ENCODE measurements around the gene ADRM1.

Gene ADRM1

DNA sequence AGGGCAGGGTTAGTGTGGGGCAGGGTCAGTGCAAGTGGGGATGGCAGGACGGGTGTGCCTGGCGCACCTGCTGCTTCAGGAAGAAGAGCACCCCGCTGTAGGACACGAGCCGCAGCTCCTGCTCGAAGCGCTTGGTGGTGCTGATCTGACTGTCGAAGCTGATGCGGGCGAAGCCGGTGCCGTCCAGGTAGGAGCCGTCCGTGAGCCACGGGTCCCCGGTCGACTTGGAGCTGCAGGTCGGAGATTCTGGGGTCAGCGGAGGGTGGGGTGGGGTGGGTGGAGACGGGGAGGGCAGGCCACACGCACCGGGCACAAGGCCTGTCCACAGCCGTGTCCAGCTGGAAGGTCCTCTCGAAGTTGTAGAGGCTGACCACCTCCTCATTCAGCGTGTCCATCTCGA is 10.2 kb downstream of the ADRM1 start:
- no peak for DNase-seq

DNA sequence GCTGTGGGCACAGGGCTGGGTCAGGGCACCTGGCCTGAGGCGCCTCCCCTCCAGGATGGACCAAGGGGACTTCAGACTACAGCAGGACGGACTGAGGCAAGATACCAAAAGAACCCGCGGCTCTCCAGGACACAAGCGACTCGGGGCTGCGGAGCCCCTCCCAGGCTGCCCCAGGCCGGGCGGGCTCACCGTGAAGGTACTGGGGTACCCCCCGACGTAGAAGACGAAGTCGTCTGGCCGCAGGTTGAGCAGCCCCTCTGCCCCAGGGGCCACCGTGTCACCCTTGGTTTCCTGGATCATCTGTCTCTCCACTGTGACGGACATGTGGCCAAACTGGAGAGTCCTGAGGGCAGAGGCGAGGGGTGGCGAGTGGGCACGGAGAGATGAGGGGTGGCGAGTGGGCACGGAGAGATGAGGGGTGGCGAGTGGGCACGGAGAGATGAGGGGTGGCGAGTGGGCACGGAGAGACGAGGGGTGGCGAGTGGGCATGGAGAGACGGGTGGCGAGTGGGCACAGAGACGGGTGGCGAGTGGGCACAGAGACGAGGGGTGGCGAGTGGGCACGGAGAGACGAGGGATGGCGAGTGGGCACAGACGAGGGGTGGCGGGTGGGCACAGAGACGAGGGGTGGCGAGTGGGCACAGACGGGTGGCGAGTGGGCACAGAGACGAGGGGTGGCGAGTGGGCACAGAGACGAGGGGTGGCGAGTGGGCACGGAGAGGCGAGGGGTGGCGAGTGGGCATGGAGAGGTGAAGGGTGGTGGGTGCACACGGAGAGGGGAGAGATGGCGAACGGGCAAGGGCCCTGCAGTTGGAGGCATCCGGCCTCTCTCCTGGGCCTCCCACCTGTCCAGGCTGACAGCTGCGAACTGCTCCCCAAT is 10.9 kb downstream of the ADRM1 start:
- DNase-seq = no peak

DNA sequence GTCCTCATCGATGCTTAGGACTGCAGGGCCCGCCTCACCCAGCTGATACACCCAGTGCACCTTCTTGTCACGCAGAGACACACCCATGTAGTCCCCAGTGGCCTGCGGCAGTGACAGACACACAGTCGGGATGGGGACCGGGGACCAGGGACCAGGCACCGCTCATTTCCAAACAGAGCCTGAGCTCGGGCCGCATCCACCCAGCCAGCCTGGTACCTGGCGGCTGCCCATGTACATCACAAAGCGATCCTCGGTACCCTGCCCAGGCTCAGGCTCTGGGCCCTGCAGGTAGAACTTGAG is 11.5 kb downstream of the ADRM1 start:
- DNase-seq = no peak

DNA sequence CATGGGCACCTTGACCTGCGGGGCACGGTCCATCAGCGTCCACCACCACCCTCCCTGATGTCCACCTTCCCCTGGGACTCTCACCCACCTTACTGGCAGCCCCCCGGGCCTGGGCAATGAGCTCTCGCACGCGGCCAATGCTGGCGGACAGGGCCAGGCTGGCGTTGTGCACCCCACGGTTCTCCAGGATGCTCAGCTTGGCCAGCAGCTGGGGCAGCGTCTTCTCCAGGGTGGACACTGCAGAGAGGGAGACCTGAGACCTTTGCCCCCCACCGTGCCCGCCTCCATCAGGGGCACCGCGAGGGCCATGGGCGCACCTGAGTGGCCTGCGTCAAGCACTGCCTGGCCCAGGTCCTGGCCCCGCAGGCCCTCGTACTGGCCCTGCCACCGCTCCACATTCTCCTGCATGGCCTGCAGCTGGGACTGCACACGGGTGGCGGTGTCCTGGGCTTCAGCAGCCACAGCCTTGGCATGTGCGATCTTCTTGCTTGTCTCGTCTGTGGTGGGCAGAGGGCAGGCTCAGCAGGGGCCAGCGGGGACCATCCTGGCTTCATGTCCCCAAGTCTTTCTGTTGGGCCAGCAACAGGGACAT is 12.0 kb downstream of the ADRM1 start:
- DNase-seq = no peak

DNA sequence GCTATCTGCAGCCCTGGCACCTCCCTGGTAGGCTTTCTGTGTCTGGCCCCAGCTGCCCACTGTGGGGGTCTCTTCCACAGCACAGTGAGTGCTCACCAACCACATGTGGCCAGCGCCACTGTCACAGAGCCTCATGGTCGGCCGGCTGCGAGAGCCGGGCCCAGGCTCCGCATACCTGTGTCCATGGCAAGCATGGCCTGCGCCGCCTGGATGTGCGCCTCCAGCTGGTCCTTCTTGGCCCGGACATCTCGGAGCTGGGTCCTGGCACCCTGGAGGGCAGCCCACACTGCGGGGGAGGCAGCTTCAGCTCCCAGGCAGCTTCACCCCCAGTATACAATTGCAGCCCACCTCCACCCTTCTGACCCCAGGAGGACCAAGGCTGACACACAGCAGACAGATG is 13.0 kb downstream of the ADRM1 start:
- DNase-seq = no peak

DNA sequence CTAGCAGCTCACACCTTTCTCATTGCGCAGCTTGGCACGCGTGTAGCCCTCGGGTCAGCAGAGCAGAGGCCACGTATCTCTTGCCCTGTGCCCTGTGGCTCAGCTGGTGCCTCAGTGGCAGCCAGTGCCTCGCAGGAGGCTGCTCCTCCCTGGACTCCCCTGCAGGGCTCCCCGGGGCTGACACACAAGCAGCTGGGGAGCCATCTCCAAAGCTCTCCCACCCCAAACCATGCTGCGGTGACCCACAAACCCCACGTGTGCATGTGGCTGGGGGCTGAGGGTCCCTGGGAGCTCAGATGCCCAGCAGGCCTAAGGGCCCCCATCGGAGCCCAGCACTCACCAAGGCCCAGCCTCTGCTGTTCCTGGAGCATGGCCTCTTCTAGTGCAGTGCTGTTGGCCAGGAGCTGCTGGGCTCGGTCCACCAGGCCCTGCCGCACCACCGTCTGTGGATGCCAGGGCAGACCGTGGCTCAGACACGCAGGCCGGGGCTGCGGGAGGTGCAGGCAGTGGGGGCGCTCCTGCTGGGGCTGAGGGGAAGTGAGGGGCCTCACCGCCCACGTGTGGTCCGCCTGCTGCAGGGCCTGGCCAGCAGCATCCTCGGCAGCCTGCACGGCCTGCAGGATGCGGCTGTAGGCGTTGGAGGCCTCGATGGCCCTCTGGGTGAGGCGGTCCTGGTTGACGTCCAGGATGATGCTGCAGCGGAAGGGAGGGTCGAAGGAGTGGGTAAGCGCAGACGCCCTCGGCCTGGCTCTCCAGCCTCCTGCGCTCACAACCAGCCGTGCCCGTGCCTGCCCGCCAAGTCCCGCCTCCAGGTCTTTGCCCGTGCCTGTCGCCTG is 13.8 kb downstream of the ADRM1 start:
- no peak for DNase-seq

DNA sequence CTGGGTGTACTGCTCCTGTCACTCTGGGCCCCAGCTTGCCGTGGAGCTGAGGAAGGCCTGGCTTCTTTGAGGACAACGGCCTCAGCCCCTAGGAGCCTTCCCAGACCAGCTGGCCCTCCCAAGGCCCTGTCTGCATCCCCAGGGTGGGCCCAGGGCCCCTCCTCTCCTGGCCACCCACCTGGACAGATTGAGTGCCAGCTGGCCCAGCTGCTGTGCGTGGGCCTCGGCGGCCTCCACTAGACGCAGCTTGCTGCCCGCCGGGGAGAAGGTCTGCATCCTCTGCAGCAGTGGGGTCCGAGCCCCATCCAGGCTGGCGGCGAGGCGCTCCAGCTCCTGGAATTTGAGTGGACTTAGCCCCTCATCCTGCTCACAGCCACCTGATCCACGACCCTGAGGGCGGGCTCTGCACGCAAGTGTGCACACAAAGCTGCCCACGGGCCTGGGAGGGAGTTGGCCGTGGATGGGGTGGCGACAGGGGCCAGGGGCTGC is 14.4 kb downstream of the ADRM1 start:
- DNase-seq = no peak

DNA sequence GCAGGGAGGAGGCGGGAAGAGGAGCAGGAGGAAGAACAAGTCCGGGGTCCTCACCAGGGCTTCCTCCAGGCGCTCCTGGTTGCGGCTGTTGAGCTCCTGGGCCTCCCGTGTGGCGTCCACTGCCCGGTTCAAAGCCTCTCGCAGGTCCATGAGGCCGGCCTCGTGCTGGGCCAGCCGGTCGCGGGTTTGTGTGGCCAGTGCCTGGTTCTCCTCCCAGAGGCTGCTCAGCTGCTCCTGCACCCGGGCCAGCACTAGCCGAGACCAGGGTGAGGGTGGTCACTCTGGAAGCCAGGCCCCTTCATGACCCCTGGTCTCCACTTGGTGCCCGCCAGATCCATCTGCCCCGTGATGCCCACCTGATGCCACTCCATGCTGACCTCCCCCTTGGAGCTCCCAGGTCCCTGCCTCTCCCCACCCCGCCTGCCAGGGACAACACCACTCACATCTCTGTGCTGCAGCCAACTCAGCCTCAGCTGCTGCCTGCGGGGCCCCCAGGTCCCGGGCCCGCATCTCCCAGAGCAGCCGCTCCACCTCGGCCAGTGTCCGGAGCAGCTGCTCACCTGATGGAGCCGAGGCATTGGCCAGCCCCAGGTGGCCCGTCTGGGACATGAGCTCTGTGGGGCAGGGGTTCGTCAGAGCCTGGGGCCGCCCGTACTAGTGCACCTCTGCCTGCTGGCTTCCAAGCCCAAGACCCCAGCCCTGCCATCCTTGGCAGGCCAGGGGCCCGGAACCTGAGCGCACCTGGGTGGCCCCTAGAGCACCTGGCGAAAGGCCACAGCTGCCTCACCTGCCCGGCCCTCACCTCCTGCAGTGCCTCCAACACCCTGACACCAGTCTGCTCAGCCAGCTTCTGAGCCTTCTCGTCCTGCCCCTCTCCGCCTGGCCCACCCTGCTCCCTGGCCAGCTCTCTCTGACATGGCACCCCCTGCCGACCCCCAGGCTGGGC is 15.9 kb downstream of the ADRM1 start:
- DNase-seq = no peak

DNA sequence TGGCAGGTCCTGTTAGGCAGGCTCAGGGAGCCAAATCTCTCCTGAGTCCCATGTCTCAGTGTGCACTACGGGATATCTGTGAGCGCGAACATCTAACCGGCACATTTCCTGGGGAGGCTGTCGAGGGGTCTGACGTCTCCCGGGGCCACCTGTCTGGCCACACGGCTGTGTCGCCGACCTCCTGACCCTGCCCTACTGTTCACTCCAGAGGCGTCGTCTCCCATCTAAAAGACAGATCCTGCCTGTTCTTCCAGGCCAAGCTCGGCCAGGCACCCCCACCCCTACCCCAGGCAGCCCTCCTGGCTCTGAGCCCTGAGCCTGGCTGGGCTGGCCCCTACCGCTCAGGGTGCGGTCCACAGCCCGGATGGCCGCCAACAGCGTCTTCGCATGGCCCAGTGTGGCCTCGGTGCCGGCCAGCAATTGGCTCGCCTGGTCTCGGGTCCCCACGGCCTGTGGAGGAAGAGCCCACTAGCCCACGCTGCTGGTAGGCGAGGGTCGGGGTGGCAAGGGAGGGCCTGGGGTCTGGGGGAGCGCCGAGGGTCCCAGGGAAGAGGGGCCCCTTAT is 16.6 kb downstream of the ADRM1 start:
- no peak for DNase-seq

DNA sequence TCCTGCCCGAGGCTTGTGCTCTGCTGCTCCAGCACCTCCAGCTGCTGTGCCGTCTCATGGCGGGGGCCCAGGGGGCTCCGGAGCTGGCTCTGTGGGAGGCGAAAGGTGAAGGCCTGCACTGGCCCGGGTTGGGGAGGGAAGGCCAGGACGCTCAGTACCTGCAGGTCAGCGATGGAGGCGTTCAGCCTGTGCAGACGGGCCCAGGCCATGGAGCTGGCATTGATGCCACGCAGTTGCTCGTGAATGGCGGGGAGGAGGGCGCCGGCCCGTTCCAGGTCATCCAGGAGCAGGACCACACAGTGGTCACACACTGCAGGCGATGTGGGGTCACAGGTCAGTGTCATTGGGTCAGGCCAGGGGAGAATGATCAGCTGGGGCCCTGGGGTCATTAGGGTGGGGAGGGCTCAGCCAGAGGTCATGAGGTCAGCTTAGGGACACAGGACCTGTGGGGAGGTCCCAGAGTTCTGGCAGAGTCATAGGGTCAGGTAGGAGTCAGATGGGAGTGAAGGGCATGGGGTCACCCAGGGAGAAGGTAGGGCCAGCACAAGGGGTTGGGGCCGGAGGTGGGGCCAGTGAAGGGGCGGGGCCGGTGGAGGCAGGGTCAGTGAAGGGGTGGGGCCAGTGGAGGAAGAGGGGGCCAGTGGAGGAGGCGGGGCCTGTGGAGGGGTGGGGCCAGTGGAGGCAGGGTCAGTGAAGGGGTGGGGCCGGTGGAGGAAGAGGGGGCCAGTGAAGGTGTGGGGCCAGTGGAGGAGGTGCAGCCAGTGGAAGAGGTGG is 18.0 kb downstream of the ADRM1 start:
- DNase-seq = no peak

DNA sequence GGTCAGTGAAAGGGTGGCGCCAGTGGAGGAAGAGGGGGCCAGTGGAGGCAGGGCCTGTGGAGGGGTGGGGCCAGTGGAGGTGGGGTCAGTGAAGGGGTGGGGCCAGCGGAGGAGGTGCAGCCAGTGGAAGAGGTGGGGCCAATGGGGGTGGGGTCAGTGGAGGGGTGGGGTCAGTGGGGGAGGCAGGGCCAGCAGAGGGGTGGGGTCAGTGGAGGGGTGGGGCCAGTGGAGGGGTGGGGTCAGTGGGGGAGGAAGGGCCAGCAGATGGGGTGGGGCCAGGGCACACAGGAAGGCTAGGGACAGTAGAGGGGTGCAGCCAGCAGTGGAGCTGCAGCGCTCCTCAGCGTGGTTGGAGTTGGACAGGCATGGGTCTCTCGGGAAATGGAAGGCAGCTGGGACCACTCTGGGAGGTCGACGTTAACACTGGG is 18.7 kb downstream of the ADRM1 start:
- DNase-seq = no peak

DNA sequence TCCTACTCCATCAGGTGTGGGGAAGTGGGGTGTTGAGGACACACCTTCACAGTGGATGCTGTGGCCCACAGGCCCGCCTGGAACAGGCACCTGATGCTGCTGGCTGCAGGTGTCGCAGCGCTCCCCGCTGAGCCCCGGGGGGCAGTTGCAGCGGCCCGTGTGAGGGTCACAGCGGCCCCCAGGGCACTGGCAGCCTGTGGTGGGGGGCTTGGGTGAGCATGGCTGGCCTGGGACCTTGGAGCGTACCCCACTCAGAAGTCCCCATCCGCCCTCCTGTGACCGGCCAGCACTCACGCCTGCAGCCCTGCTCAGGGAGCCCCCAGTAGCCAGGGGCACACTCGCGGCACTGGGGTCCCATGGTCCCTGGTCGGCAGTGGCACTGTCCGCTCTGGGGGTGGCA is 19.2 kb downstream of the ADRM1 start:
- no peak for DNase-seq

DNA sequence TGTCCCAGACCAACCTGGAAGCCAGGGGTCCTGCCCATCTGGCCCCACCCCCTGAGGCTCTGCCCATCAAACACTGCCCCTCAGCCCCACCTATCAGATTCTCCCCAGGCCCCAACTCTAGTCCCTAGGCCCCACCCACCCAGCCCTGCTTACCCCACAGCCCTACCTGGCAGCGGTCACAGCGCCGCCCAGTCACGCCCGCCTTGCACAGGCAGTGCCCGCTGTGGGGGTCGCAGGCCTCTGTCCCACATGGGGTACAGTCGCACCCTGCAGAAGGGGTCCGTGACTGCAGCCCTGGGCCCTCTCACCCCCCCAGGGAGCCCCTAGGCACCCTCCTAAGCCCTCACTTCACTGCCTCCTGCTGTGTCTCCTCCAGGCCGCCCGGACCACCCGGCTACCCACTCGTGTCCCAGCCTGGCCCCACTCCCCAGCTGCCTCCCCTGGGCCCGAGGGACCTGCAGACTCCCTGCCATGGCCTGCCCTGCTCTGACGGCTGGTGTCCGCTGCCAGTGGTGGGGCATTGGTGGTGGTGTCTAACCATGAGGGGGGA is 19.8 kb downstream of the ADRM1 start:
- no peak for DNase-seq

DNA sequence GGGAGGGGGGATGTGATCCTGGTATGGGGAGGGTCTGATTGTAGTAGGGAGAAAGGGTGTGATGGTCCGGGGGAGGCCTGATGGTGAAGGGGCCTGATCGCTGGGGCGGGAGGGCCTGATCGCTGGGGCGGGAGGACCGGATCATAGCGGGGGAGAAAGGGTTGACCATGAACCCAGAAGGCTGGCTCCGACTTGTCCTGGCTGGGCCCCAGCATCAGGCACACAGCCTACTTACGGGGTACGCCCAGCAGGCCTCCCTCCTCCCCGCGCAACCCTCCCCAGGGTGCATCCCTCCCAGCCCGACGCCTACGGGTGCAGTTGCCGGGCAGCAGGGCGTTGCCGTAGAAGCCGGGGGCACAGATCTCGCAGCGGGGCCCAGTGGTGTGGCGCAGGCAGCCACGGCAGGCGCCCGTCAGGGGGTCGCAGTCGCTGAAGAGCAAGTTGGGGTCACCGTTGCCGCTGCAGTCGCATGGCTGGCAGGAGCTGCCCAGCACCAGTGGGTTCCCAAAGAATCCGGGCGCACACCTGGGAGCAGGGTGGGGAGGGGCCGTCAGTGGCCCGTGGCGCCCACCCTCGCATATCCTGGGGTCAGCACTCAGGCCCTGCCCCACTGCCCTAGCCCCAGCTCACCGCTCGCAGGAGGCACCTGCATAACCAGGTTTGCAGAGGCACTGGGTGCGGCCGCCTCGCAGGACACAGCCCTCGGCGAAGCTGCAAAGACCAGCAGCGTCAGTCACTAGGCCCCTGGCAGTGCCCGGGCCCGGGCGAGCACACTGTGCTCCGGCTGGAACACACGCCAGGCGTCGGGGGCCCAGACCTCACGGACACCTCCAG is 20.6 kb downstream of the ADRM1 start:
- no peak for DNase-seq

DNA sequence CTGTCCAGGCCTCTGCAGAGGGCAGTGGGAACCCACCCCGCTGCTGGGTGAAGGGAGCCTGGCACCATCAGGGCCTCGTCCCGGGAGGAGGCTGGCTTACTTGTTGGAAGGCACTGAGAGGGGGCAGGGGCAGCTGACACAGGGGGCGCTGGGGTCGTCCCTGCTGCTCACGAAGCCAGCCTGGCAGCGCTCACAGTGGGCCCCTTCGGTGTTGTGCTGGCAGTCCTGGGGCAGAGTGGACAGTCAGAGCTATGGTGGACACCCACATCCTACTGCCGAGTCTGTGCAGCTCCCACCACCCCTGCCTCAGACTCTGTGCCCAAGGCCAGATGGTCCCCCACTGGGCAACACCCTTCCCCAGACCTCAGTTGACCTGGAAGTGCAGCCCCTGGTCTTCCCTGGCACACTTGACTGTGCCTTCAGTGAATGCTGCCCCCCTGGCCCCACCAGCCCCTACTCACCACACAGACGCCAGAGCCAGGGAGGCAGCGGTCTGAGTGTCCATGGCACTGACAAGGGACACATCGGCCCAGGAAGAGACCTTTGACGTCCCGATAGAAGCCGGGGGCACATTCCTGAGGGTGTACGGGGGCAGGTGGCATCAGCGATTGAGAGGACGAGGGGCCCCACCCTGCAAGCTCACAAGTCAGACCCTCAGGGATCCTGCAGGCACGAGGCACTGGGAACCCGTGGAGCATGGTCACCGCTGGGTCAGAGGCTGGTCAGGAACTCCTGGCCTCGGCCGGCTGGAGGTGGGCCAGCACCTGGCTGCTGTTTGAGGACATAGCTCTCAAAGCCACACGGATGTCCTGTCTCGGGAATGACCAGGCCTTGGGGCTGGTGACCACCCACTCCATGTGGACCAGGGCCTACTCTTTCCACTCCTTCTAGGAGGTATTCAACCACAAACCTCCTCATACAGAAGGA is 21.4 kb downstream of the ADRM1 start:
- DNase-seq = no peak

DNA sequence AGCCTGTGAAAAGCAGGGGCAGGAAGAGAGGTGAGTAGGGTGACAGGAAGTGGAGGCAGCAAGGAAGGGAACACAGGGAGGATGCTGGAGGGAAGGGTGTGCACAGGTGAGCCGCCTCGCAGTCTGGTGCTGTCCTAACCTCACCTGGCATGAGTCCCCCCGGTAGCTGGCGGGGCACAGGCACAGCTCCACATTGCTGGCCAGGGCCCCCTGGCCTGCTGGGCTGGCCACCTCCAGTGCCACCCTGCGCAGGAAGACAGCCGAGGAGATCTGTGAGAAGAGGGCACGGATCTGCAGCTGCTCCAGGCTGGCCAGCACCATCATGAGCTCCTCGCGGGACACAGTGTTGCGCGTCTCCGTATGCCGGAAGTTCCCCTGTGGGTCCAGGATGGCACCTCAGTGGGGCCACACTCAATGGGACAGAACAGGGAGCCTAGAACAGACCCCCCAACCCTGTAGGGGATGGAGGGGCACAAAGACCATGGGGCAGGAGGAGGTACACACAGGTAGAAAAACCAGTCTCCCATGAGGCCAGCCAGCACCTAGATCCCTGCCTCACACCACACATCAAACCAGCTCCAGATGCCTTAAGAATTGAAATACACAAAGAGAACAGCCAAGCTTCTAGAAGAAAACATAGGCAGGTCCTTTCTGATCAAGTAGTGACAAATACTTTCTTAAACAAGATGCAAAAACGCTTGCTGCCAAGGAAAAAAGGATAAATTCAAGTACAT is 22.5 kb downstream of the ADRM1 start:
- no peak for DNase-seq

DNA sequence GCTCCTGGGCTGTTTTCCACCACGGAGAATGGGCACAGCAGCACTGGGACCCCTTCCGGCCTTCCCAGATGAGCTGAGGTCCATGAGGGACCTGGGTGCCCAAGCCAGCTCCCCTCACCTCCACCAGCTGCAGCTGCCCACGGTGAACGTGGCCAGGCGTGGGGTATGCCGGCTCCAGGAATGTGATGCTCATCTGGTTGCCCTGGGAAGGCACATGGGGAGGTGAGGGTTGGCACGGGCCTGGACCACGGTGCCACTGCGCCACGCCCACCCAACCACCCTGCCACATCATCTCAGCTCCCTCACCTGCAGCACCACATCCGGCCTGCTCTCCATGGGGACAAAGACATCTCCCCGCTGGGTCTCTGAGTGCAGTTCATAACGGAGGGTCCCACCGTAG is 23.8 kb downstream of the ADRM1 start:
- no peak for DNase-seq
